GM18858 (cell line): ENCODE measurements around the gene WDR59.
"Not testable (repeated sequence)": the region's sequence is repeated elsewhere in the genome, so short reads cannot be mapped to it uniquely, and the experiment has no call there.

Experiments
- ATAC-seq: cut with Tn5 transposase; IDR thresholded peaks from one replicate; pipeline ENCODE4 v1.9.1; 2021; ENCODE audit not compliant: unreplicated experiment

The WDR59 gene

GRCh38 chr16:75012380-75013081 is 27.6 kb upstream of the WDR59 start:
- ATAC-seq: no peak

GRCh38 chr16:75011634-75012307 is 26.8 kb upstream of the WDR59 start:
- peak; percentile 50 for ATAC-seq

- no peak for ATAC-seq
Observed at GRCh38 chr16:75010427-75010826, 25.5 kb upstream of the WDR59 start.

- ATAC-seq: no peak
Observed at GRCh38 chr16:75007443-75007842, 22.5 kb upstream of the WDR59 start.

GRCh38 chr16:75005697-75006096 is 20.8 kb upstream of the WDR59 start:
- no peak for ATAC-seq

GRCh38 chr16:75004460-75004859 is 19.5 kb upstream of the WDR59 start:
- ATAC-seq: no peak

- ATAC-seq: no peak
Observed at GRCh38 chr16:75003931-75004330, 19.0 kb upstream of the WDR59 start.

- ATAC-seq: no peak
Observed at GRCh38 chr16:75002474-75002873, 17.6 kb upstream of the WDR59 start.

- no peak for ATAC-seq
Observed at GRCh38 chr16:75000481-75001081, 15.7 kb upstream of the WDR59 start.

GRCh38 chr16:74999609-75000480 is 14.9 kb upstream of the WDR59 start:
- no peak for ATAC-seq

GRCh38 chr16:74999219-74999608 is 14.3 kb upstream of the WDR59 start:
- ATAC-seq: peak; percentile 23

GRCh38 chr16:74998481-74999218 is 13.7 kb upstream of the WDR59 start, which contains the start of gene ZNRF1:
ZNRF1 (plus strand) TSS chr16:74999024; CDS start chr16:74999672, 648 bp downstream.
- ATAC-seq: peak; percentile 44

GRCh38 chr16:74997042-74997491 is 12.1 kb upstream of the WDR59 start:
- no peak for ATAC-seq

GRCh38 chr16:74995986-74996385 is 11.1 kb upstream of the WDR59 start:
- no peak for ATAC-seq

GRCh38 chr16:74991593-74992403 is 6.9 kb upstream of the WDR59 start:
- ATAC-seq: no peak

GRCh38 chr16:74991268-74991592 is 6.3 kb upstream of the WDR59 start:
- ATAC-seq: no peak

GRCh38 chr16:74990832-74991231 is 5.9 kb upstream of the WDR59 start:
- no peak for ATAC-seq

GRCh38 chr16:74989864-74990263 is 4.9 kb upstream of the WDR59 start:
- ATAC-seq: not testable (repeated sequence)

GRCh38 chr16:74987027-74987681 is 2.2 kb upstream of the WDR59 start:
- no peak for ATAC-seq
